Measurements from ENCODE around the gene KCNJ14. TPM values are rescaled to one million over a fixed set of nuclear protein-coding genes. Genes with fewer than 3 reads are reported as not detected.

Gene KCNJ14
- polyA plus RNA-seq, 3 donors = 0.09 to 0.56 TPM; not detected in 1

DNA sequence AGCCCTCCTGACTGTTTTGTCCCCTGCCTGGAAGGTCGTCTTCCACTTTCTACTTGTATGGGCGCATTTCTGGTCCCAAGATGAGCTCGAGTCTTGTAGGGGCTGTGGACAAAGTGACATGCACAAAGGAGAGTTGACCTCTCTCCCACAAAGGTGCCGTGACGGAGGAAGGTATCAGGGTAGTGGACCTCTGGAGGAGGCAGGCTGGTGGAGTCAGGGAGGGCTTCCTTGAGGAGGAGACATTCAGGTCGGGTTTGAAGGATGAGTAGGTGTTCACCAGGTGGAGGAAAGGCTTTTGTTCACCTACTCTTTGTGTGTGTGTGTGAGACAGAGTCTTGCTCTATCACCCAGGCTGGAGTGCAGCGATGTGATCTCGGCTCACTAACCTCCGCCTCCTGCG lies 15.5 kb downstream of the KCNJ14 start:
- no peak for DNase-seq
- TF ChIP-seq, protein P1, sequence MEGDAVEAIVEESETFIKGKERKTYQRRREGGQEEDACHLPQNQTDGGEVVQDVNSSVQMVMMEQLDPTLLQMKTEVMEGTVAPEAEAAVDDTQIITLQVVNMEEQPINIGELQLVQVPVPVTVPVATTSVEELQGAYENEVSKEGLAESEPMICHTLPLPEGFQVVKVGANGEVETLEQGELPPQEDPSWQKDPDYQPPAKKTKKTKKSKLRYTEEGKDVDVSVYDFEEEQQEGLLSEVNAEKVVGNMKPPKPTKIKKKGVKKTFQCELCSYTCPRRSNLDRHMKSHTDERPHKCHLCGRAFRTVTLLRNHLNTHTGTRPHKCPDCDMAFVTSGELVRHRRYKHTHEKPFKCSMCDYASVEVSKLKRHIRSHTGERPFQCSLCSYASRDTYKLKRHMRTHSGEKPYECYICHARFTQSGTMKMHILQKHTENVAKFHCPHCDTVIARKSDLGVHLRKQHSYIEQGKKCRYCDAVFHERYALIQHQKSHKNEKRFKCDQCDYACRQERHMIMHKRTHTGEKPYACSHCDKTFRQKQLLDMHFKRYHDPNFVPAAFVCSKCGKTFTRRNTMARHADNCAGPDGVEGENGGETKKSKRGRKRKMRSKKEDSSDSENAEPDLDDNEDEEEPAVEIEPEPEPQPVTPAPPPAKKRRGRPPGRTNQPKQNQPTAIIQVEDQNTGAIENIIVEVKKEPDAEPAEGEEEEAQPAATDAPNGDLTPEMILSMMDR (IDR thresholded peaks at IDR 0.05) = no peak
- Histone ChIP-seq H3K4me3 (replicated peaks in 1 of 3; ENCODE audit: low read depth in 2 of 3, low read length in 3 of 3) (no peak overlapping the region), H3K4me2 (replicated peaks; ENCODE audit: extremely low read depth, low read length, poor library complexity, severe bottlenecking) (no peak overlapping the region), H2AFZ (ENCODE audit: insufficient read depth, low read depth, low read length, poor library complexity, severe bottlenecking) (no peak overlapping the region), H3K79me2 (ENCODE audit: insufficient read depth, low read length) (peaks cover 25% of the 10 kb centered on the region), H3K4me1 (ENCODE audit: control insufficient read depth in 1 of 2, insufficient read depth in 2 of 2, low read length in 2 of 2) (peaks cover 12 to 19% of the 10 kb centered on the region in 2 donors), H4K20me1 (ENCODE audit: insufficient read depth, low read length) (peaks cover 52% of the 10 kb centered on the region), H3K27me3 (ENCODE audit: control insufficient read depth in 2 of 2, insufficient read depth in 2 of 2, low read length in 2 of 2) (no peaks in the 10 kb centered on the region), H3K36me3 (replicated peaks in 1 of 2; ENCODE audit: control insufficient read depth in 1 of 2, insufficient read depth in 2 of 2, low read length in 2 of 2) (peaks cover 53 to 57% of the 10 kb centered on the region in 2 donors), H3K9ac (ENCODE audit: insufficient read depth, low read length, poor library complexity, severe bottlenecking) (no peak overlapping the region), H3K27ac (ENCODE audit: low read depth in 1 of 2, low read length in 2 of 2) (no peak overlapping the region), H3K9me3 (replicated peaks in 1 of 2; ENCODE audit: control insufficient read depth in 1 of 2, insufficient read depth in 1 of 2, low read length in 2 of 2) (no peaks in the 10 kb centered on the region)
- Mint-ChIP-seq H3K4me1 (peaks cover 20% of the 10 kb centered on the region), H3K36me3 (peaks cover 46 to 58% of the 10 kb centered on the region in 2 donors), H3K9me3 (no peaks in the 10 kb centered on the region), H3K27ac (no peak overlapping the region), H3K27me3 (ENCODE audit: low read depth in 3 of 3) (peaks cover 1 to 3% (median 3%) of the 10 kb centered on the region in 3 donors), H3K4me3 (no peak overlapping the region)
- intact Hi-C loops (cut with micrococcal nuclease) = no loop called here
- 100% methylated on average over 3 of the region's 10 CpGs for WGBS (ENCODE audit: insufficient coverage)

GRCh38 chr19:48471836-48472235 lies 16.5 kb downstream of the KCNJ14 start:
- Mint-ChIP-seq H3K4me3 (no peak overlapping the region), H3K27me3 (ENCODE audit: low read depth in 3 of 3) (peaks cover 0 to 3% (median 1%) of the 10 kb centered on the region in 3 donors), H3K4me1 (peaks cover 20% of the 10 kb centered on the region), H3K36me3 (peaks cover 54 to 68% of the 10 kb centered on the region in 2 donors), H3K27ac (peak overlapping the region in 2 of 7 donors; percentile 37 to 59), H3K9me3 (no peaks in the 10 kb centered on the region)
- no peak overlapping the region for H2AFZ ChIP-seq (ENCODE audit: insufficient read depth, low read depth, low read length, poor library complexity, severe bottlenecking)
- H3K4me3 ChIP-seq (replicated peaks in 1 of 3; ENCODE audit: low read depth in 2 of 3, low read length in 3 of 3) = no peak overlapping the region
- peaks cover 12 to 19% of the 10 kb centered on the region in 2 donors for H3K4me1 ChIP-seq (ENCODE audit: control insufficient read depth in 1 of 2, insufficient read depth in 2 of 2, low read length in 2 of 2)
- intact Hi-C loops (cut with micrococcal nuclease) = no loop called here
- H3K27me3 ChIP-seq (ENCODE audit: control insufficient read depth in 2 of 2, insufficient read depth in 2 of 2, low read length in 2 of 2) = no peaks in the 10 kb centered on the region
- DNase-seq = no peak
- peaks cover 54% of the 10 kb centered on the region for H4K20me1 ChIP-seq (ENCODE audit: insufficient read depth, low read length)
- H3K79me2 ChIP-seq (ENCODE audit: insufficient read depth, low read length) = peaks cover 25% of the 10 kb centered on the region
- peaks cover 62 to 66% of the 10 kb centered on the region in 2 donors for H3K36me3 ChIP-seq (replicated peaks in 1 of 2; ENCODE audit: control insufficient read depth in 1 of 2, insufficient read depth in 2 of 2, low read length in 2 of 2)
- WGBS (ENCODE audit: insufficient coverage) = 98% methylated on average over 4 of the region's 4 CpGs
- H3K4me2 ChIP-seq (replicated peaks; ENCODE audit: extremely low read depth, low read length, poor library complexity, severe bottlenecking) = no peak overlapping the region
- H3K27ac ChIP-seq (ENCODE audit: low read depth in 1 of 2, low read length in 2 of 2) = no peak overlapping the region
- H3K9me3 ChIP-seq (replicated peaks in 1 of 2; ENCODE audit: control insufficient read depth in 1 of 2, insufficient read depth in 1 of 2, low read length in 2 of 2) = no peaks in the 10 kb centered on the region
- TF ChIP-seq, protein P1 (IDR thresholded peaks at IDR 0.05) = no peak
- H3K9ac ChIP-seq (ENCODE audit: insufficient read depth, low read length, poor library complexity, severe bottlenecking) = no peak overlapping the region
